Mesendoderm (in vitro differentiated cells): ENCODE data around the gene OSBPL3.

Experiments
- DNase-seq: peaks from one replicate; pipeline ENCODE4 v3.0.0; 2013
- H2AK5ac ChIP-seq: 2 replicates; pipeline ENCODE4 v1.6.1; 2013; ENCODE audit warnings: low read length, inconsistent platforms
- H2BK120ac ChIP-seq: 2 replicates; pipeline ENCODE4 v1.6.1; 2013; ENCODE audit warnings: low read depth, mild to moderate bottlenecking, low read length, moderate library complexity, mixed read lengths
- H2BK15ac ChIP-seq: replicated peaks from 2 replicates; pipeline ENCODE4 v1.6.1; 2013; ENCODE audit warnings: low read depth, mild to moderate bottlenecking, moderate library complexity
- H2BK5ac ChIP-seq: 2 replicates; pipeline ENCODE4 v1.6.1; 2013; ENCODE audit warnings: low read length, inconsistent platforms
- H3K18ac ChIP-seq: 2 replicates; pipeline ENCODE4 v1.6.1; 2013; ENCODE audit warnings: mild to moderate bottlenecking, low read length, mixed read lengths
- H3K23ac ChIP-seq: one replicate; pipeline ENCODE4 v1.6.1; 2013; ENCODE audit warnings: low read length
- H3K27ac ChIP-seq: 2 replicates; pipeline ENCODE4 v1.5.1; 2013; ENCODE audit warnings: low read depth, mild to moderate bottlenecking, inconsistent platforms, low read length, moderate library complexity
- H3K27me3 ChIP-seq: 2 replicates; pipeline ENCODE4 v1.6.1; 2013; ENCODE audit warnings: low read length, control low read depth, mild to moderate bottlenecking, inconsistent platforms; ENCODE audit not compliant: insufficient read depth, poor library complexity
- H3K36me3 ChIP-seq: 2 replicates; pipeline ENCODE4 v1.6.1; 2013; ENCODE audit warnings: low read length, inconsistent platforms; ENCODE audit not compliant: control insufficient read depth, insufficient read depth
- H3K4ac ChIP-seq: one replicate; pipeline ENCODE4 v1.6.1; 2013; ENCODE audit warnings: low read depth, mild to moderate bottlenecking, low read length, moderate library complexity
- H3K4me1 ChIP-seq: 2 replicates; pipeline ENCODE4 v1.6.1; 2013; ENCODE audit warnings: low read depth, low read length, inconsistent platforms; ENCODE audit not compliant: control insufficient read depth
- H3K4me2 ChIP-seq: 2 replicates; pipeline ENCODE4 v1.6.1; 2013; ENCODE audit warnings: low read length
- H3K4me3 ChIP-seq: 2 replicates; pipeline ENCODE4 v1.5.1; 2013; ENCODE audit warnings: mild to moderate bottlenecking, low read length
- H3K56ac ChIP-seq: one replicate; pipeline ENCODE4 v1.6.1; 2013; ENCODE audit warnings: low read length
- H3K79me1 ChIP-seq: 2 replicates; pipeline ENCODE4 v1.6.1; 2013; ENCODE audit warnings: low read length, inconsistent platforms
- H3K79me2 ChIP-seq: 2 replicates; pipeline ENCODE4 v1.6.1; 2013; ENCODE audit warnings: mild to moderate bottlenecking, low read length; ENCODE audit not compliant: control insufficient read depth, insufficient read depth
- H3K9ac ChIP-seq: 2 replicates; pipeline ENCODE4 v1.6.1; 2013; ENCODE audit warnings: low read length, inconsistent platforms
- H4K5ac ChIP-seq: one replicate; pipeline ENCODE4 v1.6.1; 2013; ENCODE audit warnings: low read length
- H4K8ac ChIP-seq: one replicate; pipeline ENCODE4 v1.6.1; 2013; ENCODE audit warnings: low read depth, mild to moderate bottlenecking, control low read depth, low read length, moderate library complexity
- WGBS: extraction: QIAGEN DNeasy Blood & Tissue Kit; methylation state at CpG from one replicate; pipeline ENCODE4 v1.1.7; 2013; ENCODE audit warnings: low lambda C conversion rate, missing lambda C conversion rate; ENCODE audit not compliant: insufficient coverage; ENCODE audit errors: extremely low coverage; 5-methylcytosine and 5-hydroxymethylcytosine counted together

Gene OSBPL3

GRCh38 chr7:24754906-24755506 lies 225.0 kb downstream of the OSBPL3 start:
- Histone ChIP-seq H3K36me3 (no peaks in the 10 kb centered on the region), H3K27ac (no peak overlapping the region), H3K4me3 (no peak overlapping the region), H4K8ac (no peak overlapping the region), H3K27me3 (peaks cover 15% of the 10 kb centered on the region), H3K79me2 (no peaks in the 10 kb centered on the region), H2AK5ac (no peak overlapping the region), H3K18ac (no peak overlapping the region), H3K9ac (no peak overlapping the region), H4K5ac (no peak overlapping the region), H3K23ac (no peak overlapping the region), H3K79me1 (no peaks in the 10 kb centered on the region), H2BK120ac (no peak overlapping the region), H3K4me1 (no peaks in the 10 kb centered on the region), H2BK5ac (no peak overlapping the region), H3K4me2 (no peak overlapping the region), H2BK15ac (no peak overlapping the region), H3K4ac (no peak overlapping the region), H3K56ac (no peak overlapping the region)
- no peak for DNase-seq
- WGBS: no CpG with 5 or more reads among the region's 3 CpGs

DNA sequence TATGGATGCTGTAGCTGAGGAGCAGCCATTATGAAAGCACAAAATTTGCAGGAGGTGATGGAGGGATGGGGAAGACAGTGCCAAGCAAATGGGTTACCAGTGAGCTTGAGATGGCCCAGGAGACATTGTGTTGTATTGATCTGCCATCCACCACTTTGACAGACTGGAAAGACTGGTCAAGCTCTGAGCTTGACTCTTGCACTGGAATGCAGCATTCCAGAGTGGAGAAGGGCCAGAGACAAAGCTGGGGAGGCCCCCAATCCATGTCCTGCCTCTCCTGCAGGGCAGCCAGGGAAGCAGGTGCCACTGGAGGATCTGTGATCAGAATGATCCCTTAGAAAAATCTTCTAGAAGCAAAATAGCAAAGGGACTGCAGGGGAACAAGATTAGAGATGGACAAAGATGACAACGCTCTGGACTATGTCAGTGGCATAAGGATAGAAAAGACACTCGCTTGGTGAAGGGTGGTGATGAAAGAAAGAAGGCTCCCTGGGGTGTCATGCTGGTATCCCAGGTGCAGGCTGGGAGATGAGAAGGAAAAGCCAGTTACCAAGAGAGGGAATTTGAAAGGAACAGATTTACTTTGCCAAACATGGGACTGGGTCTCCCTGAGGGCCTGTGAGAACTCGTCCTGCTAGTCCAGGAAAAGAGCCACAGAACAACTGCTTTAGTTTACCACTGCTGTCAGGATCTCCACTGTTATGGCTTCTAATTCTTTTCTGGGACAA lies 227.7 kb downstream of the OSBPL3 start:
- H3K18ac ChIP-seq: no peak overlapping the region
- H4K5ac ChIP-seq: no peak overlapping the region
- no peaks in the 10 kb centered on the region for H3K4me1 ChIP-seq
- no peak overlapping the region for H2BK15ac ChIP-seq
- H3K27me3 ChIP-seq: peaks cover 8% of the 10 kb centered on the region
- WGBS: no CpG with 5 or more reads among the region's 3 CpGs
- no peak overlapping the region for H2AK5ac ChIP-seq
- no peak overlapping the region for H3K4me2 ChIP-seq
- no peaks in the 10 kb centered on the region for H3K79me1 ChIP-seq
- H3K56ac ChIP-seq: no peak overlapping the region
- H4K8ac ChIP-seq: no peak overlapping the region
- no peak overlapping the region for H3K23ac ChIP-seq
- H3K79me2 ChIP-seq: no peaks in the 10 kb centered on the region
- H2BK5ac ChIP-seq: no peak overlapping the region
- H3K36me3 ChIP-seq: no peaks in the 10 kb centered on the region
- H2BK120ac ChIP-seq: no peak overlapping the region
- H3K4ac ChIP-seq: no peak overlapping the region
- H3K9ac ChIP-seq: no peak overlapping the region
- no peak overlapping the region for H3K4me3 ChIP-seq
- no peak for DNase-seq
- no peak overlapping the region for H3K27ac ChIP-seq

DNA sequence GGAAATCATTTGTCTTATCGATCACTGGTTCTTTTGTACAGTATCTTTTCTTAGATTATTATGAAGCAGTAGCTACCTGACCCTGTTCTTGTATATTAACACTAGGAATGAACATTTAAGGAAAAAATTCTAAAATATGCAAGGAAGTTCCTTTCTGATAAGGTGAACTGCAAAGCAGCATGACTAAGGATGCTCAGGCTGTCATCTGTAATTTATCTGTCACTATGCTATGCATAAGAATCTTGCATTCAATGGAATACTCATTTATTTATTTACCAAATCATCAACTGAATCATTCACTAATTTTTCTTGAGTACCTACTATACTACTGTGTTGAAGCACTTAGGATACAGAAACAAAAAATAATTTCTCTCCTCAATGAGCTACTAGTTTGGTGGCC lies 228.5 kb downstream of the OSBPL3 start:
- H3K4me3 ChIP-seq: no peak overlapping the region
- H3K27ac ChIP-seq: no peak overlapping the region
- H4K8ac ChIP-seq: no peak overlapping the region
- H3K36me3 ChIP-seq: no peaks in the 10 kb centered on the region
- no peak overlapping the region for H4K5ac ChIP-seq
- peaks cover 6% of the 10 kb centered on the region for H3K27me3 ChIP-seq
- no peaks in the 10 kb centered on the region for H3K4me1 ChIP-seq
- no peaks in the 10 kb centered on the region for H3K79me1 ChIP-seq
- H3K79me2 ChIP-seq: no peaks in the 10 kb centered on the region
- no peak overlapping the region for H3K23ac ChIP-seq
- no peak overlapping the region for H3K56ac ChIP-seq
- no peak overlapping the region for H2BK15ac ChIP-seq
- DNase-seq: no peak
- no peak overlapping the region for H2BK5ac ChIP-seq
- no peak overlapping the region for H3K4me2 ChIP-seq
- H3K18ac ChIP-seq: no peak overlapping the region
- no CpG with 5 or more reads among the region's 1 CpG for WGBS
- H3K9ac ChIP-seq: no peak overlapping the region
- H2BK120ac ChIP-seq: no peak overlapping the region
- no peak overlapping the region for H3K4ac ChIP-seq
- H2AK5ac ChIP-seq: no peak overlapping the region

GRCh38 chr7:24750441-24751055 lies 229.4 kb downstream of the OSBPL3 start:
- Histone ChIP-seq H3K27me3 (no peaks in the 10 kb centered on the region), H3K36me3 (no peaks in the 10 kb centered on the region), H3K9ac (no peak overlapping the region), H4K8ac (no peak overlapping the region), H3K79me2 (no peaks in the 10 kb centered on the region), H3K4me1 (no peaks in the 10 kb centered on the region), H3K4me3 (no peak overlapping the region), H3K79me1 (no peaks in the 10 kb centered on the region), H3K18ac (no peak overlapping the region), H2BK5ac (no peak overlapping the region), H4K5ac (no peak overlapping the region), H3K56ac (no peak overlapping the region), H2AK5ac (no peak overlapping the region), H3K27ac (no peak overlapping the region), H3K4ac (no peak overlapping the region), H2BK120ac (no peak overlapping the region), H2BK15ac (no peak overlapping the region), H3K4me2 (no peak overlapping the region), H3K23ac (no peak overlapping the region)
- WGBS: no CpG with 5 or more reads among the region's 3 CpGs
- DNase-seq: no peak

- Histone ChIP-seq H2BK15ac (no peak overlapping the region), H3K56ac (no peak overlapping the region), H3K27me3 (no peaks in the 10 kb centered on the region), H3K36me3 (no peaks in the 10 kb centered on the region), H3K79me2 (no peaks in the 10 kb centered on the region), H3K4me1 (no peaks in the 10 kb centered on the region), H2BK120ac (no peak overlapping the region), H2AK5ac (no peak overlapping the region), H3K23ac (no peak overlapping the region), H3K79me1 (no peaks in the 10 kb centered on the region), H4K5ac (no peak overlapping the region), H4K8ac (no peak overlapping the region), H2BK5ac (no peak overlapping the region), H3K27ac (no peak overlapping the region), H3K4me2 (no peak overlapping the region), H3K9ac (no peak overlapping the region), H3K4me3 (no peak overlapping the region), H3K18ac (no peak overlapping the region), H3K4ac (no peak overlapping the region)
- DNase-seq: no peak
- no CpG with 5 or more reads among the region's 2 CpGs for WGBS
These were observed 231.5 kb downstream of the OSBPL3 start for GRCh38 chr7:24748521-24748920.
